ENCODE data around the gene FLVCR2.

DNA sequence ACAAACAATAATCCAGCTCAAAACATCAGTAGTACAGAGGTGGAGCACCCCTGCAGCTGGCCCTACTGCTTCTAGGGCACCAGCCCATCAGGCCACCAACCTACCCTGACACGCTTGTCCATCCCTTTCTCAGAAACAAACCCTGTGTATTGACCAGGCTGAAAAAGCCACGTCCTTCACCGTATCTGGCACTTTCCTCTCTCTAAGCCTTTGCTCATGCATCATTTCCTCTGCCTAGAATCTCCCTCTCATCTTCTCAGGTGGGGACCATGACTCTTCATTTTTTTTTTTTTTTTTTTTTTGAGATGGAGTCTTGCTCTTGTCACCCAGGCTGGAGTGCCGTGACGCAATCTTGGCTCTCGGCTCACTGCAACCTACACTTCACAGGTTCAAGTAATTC is 25.3 kb upstream of the FLVCR2 start:
- TF ChIP-seq, protein P1, sequence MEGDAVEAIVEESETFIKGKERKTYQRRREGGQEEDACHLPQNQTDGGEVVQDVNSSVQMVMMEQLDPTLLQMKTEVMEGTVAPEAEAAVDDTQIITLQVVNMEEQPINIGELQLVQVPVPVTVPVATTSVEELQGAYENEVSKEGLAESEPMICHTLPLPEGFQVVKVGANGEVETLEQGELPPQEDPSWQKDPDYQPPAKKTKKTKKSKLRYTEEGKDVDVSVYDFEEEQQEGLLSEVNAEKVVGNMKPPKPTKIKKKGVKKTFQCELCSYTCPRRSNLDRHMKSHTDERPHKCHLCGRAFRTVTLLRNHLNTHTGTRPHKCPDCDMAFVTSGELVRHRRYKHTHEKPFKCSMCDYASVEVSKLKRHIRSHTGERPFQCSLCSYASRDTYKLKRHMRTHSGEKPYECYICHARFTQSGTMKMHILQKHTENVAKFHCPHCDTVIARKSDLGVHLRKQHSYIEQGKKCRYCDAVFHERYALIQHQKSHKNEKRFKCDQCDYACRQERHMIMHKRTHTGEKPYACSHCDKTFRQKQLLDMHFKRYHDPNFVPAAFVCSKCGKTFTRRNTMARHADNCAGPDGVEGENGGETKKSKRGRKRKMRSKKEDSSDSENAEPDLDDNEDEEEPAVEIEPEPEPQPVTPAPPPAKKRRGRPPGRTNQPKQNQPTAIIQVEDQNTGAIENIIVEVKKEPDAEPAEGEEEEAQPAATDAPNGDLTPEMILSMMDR (conservative IDR thresholded peaks at IDR 0.05; ENCODE audit: low read depth, low read length) = no peak
- TF ChIP-seq EZH2 (IDR thresholded peaks at IDR 0.05; ENCODE audit: low read length, unreplicated experiment) = no peak

Measured in PC-3 (cell line).